CD1c-positive myeloid dendritic cell (primary cell): ENCODE data around the gene BLVRA.

Source experiments
- DNase-seq: peaks from one replicate; pipeline ENCODE4 v3.0.0-alpha.2; 2016; ENCODE audit errors: extremely low spot score

BLVRA gene

DNA sequence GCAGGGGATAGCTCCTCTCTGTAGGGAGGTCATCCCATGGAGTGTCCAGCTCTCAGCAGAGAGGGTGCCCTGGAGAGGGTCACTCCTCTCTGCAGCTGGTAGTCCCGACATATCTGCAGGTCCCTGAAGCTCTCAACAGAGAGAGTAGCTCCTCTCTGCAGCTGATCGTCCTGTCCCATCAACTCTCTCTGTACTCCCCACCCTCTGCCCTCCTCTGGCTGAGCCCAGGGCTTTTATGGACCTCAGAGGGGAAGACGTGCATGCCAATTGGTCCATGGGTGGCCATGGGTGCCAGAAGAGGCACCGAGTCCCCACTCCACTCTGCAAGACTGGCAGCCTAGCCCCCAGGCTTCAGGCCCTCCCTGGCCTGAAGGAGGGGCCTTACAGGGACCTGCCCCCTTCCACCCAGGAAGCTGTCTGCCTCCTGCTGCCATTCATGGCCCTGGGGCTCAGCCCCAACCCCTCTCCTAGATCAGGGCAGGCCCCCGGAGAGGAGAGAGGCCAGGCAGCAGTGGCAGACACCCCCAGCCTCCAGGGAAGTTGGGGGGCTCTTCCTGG is 9.0 kb upstream of the BLVRA start:
- DNase-seq = no peak

GRCh38 chr7:43750016-43750887 is 8.2 kb upstream of the BLVRA start:
- no peak for DNase-seq

DNA sequence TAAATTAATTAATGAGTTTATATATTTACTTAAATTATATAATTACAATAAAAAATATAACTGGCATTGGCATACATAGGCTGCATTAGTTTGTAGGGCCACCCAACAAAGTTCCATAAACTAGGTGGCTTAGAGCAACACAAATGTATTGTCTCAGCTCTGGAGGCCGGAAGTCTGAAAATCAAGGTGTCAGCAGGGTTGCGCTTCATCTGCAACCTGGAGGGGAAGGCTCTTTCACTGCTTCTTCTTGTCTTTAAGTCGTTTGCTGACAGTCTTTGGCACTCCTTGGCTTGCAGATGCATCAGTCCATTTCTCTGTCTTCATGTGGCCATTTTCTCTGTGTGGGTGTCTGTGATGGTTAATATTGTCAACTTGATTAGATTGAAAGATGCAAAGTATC is 6.1 kb upstream of the BLVRA start:
- no peak for DNase-seq

DNA sequence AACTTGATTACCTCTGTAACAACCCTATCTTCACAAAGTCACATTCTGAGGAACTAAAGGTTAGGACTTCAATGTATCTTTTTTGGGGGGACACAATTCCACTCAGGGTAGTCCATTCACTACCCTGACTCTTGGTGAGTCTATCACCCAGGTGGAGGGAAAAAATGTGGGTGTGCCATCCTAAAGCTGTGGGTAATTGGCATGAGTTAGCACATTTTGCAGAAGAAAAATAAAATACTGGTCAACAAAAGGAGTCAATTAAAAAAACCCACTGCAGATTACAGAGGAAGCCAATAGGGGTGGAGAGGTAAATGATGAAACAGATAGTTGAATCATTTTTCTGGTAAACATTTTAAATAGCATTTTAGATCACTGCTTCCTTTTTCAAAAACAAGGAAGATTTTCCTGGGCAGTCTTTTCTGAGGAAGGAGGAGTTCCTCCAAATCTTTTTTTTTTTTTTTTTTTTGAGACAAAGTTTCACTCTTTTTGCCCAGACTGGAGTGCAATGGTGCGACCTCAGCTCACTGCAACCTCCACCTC is 5.1 kb upstream of the BLVRA start:
- DNase-seq = peak; percentile 78

DNA sequence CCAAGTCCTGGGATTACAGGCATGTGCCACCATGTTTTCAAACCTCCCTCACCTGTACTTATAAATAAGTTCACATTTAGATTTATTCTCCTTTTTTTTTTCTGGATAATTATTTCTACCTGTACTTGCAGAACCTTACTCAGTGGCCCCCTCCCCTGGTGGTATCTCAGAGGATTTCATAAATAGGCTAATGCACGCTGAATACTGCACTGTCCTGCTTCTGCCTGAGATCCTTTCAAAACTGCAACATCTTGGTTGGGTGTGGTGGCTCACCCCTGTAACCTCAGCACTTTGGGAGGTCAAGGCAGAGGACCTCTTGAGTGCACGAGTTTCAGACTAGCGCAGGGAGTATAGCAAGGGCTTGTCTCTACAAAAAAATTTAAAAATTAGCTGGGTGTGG is 4.6 kb upstream of the BLVRA start:
- no peak for DNase-seq

DNA sequence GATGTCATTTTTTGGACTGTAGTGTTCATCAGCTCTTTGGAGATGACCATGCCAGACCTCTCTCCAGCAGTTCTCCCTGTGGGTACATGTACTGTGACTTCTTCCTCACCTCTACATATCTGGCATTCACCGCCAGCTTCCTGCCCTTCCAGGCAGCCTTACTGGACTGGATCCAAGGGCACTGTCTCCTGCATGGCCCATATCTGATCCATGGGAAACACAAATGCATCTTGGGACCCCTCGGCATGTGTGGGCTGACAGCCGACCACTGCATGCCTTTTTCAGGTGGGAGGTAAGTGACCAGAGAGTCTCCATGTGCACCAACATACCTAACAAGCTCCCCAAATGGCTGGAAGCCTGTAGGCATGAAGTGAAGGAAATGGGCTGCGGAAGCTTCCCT is 3.9 kb upstream of the BLVRA start:
- no peak for DNase-seq

GRCh38 chr7:43756368-43757072 is 2.0 kb upstream of the BLVRA start:
- DNase-seq = peak; percentile 51

DNA sequence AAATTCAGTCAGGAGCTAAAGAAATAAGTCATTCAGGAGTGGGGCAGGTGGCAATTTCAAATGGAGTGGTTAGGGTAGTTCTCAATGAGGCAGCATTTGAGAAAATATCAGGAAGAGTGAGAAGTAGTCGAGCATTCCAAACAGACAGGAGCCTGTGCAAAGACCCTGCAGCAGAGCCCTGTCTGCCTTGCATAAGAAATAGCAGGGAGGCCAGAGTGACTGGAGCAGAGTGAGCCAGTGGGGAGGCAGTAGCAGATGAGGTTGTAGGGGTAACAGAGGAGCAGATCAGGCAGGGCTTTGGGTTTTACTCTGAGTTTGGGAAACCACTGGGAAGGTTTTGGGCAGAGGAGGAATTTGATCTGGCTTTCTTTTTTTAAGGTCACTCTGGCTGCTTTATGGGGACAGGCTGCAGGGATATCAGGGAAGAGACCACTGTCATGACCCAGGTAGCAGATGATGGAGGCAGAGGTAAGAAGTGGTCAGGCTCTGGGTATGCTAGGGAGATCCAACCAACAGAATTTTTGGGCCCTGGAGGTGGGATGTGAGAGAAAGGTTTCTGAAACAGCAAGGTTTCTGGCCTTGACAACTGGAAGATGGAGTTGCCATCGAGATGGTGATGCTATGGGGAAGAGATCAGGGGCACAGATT is 1.3 kb upstream of the BLVRA start:
- DNase-seq = no peak

DNA sequence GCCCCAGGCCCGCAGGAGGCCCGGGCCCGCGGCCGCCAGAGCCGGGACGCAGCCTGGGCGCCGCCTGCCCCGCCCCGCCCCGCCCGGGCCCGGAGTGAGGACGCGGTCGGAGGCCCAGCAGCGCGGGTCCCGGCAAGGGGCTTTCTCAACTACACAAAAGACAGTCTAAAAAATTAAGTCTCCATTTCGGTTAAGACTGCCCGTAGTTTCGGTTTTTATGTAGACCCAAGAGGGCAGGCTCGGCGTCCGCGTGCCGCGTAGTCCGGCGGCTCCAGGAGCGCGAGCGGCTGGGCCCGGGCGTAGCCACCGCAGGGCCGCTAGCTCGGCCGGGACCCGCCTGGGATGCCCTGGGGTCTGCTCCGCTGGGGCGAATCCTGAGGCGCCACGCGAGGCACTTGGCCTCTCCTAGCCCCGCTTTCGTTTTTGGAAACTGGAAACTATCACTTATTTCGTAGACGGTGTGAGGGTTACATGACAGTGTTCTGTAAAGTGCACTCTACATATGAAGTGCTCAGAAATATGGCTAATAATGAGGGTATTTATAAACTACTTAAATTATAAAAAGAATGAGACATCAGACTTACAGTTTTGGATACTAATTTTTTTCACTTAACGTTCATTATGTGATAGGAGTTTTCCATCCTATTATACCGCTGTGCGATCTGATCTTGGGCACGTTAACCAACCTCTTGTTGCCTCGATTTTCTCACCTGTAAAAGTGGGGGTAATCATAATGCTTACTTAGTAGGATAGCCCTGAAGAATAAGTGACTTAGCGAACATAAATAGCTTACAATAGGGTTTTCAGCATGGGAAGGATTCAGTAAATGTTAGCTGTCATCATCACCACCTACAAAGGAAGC is 573 bp downstream of the BLVRA start:
- peak; percentile 43 for DNase-seq

- no peak for DNase-seq
Observed at GRCh38 chr7:43760861-43761260, 2.4 kb downstream of the BLVRA start.

DNA sequence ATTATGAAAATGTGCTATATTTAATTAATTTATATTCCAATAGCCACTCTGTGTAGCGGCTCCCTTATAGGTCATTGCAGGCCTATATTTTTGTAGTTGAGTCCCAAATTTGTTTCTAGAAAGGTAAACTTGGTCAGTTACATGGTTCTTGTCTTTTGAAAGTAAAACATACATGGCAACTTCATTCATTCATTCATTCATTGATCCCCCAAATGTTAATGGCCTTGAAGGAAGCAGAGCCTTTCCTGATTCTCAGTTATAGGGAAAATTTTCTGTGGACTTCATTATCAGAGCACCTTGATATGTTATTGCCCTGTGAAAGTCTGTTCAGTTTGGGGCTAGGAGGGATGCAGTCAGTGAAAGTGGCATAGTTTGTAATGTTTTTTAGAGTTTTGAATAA is 2.9 kb downstream of the BLVRA start:
- no peak for DNase-seq

DNA sequence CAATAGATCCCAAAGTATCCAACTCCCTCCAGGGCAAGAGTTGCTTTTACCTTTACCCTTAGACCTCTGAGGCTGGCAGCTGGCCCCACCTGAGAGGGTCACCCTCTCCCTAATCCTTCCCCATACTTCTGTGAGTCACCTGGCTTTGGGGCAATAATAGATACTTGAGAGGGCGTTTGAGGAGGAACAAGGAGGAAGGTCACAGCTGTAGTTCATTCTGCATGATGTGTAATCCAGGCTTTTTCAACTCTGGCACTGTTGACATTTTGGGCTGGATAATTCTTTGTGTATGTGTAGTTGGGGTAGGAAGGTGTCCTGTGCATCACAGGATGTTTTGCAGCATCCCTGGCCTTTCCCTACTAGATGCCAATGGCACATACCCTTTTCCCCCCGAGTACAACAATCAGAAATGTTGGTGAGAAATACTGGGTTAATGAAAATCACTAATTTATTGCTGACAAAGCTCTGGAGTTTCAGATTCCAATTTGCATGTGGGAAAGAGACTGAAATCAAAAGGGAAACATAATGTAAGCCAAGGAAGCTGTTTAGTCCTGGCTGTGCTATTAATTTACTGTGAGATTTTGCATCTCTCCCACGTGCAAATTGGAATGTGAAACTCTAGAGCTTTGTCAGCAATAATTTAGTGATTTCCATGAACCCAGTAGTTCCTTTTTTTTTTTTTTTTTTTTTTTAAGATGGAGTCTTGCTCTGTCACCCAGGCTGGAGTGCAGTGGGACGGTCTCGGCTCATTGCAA is 3.6 kb downstream of the BLVRA start:
- DNase-seq = peak; percentile 57

DNA sequence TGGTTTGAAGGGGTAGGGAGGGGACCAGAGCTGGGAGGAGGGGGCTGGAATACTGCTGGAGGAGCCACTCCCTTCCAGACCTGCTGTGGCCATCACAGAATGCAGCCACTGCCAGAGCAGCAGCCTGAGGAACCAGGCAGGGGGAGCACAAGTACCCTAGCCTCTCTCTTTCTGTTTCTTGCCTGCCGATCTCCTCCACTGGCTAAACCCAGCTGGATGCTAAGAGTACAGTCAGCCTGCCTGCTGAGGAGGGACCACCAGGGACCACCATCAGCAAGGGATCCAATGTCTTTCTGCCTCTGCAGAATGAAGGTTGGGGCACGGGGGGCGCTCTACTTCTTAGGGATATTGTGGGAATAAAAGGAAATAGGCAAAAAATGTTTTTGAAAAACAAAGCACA is 4.7 kb downstream of the BLVRA start:
- no peak for DNase-seq

DNA sequence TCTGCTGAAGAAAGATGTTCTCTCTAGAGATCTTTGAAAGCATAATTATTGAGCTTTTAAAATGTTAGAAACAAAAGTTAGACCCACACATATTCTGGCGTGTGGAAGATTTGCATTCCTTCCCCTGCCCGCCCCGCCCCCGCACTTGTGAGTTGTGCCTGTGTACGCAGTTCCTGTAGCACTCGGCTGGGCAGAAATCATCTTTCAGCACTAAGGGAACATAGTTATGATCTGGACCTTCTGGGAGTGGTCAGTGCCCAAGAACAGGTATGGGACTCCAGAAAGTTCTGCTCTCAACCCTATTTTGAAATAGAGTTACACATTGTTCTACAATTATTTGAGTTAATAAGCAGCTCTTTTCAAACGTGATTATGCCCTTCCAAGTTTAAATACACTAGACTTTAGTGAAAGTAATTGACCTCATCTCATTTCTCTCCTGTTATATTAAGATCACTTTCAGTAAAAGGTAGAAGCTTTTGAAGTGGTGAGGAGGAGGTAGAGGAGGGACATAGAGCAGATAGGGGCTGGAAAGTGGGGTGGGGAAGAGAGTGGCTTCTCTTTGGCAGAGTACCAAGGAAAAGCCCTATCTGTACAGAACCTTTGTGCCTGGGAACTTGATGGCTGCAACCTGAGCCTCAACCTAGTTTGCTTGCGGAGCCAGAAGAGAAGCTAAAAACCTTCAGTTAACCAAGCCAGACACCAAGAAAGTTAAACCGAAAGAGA is 5.7 kb downstream of the BLVRA start:
- peak; percentile 86 for DNase-seq

DNA sequence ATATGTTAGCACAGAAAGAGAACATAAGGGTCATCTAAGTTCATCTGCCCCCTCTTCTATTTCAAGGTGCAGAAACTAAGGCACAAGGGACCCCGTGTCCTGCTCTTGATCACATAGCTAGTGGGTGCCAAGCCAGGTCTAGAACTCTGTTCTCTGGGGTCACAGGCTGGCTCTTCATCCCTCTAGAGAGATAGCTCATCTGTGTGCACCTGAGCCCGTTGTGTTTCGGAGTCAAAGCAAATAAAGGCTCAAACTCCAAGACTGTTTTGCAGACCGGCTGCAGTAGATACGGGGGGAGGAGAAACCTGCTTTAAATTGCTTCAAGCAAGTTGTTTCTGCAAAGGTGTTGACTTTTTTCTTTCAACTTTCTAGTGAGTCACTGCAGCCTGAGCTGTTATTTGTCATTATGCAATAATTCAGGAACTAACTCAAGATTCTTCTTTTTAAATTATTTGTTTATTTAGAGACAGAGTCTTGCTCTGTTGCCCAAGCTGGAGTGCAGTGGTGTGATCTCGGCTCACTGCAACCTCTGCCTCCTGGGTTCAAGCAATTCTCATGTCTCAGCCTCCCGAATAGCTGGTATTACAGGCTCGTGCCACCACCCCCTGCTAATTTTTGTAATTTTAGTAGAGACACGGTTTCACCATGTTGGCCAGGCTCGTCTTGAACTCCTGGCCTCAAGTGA is 6.5 kb downstream of the BLVRA start:
- peak; percentile 68 for DNase-seq

DNA sequence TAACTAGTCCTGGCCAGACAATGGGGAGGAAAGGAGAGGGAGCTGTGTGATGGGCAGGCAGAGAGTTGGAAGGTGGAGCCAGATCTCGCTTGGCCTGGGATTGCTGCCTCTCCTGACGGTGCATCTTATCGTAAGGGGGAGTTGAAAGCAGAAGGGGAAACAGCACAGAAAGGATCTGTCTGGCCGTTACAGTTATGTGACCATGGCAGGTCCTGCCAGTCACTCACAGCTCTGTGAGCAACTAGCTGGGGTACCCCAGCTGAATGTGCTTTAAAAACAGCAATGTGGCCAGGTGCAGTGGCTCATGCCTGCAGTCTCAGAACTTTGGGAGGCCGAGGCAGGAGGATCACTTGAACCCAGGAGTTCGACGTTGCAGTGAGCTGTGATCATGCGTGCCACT is 8.1 kb downstream of the BLVRA start:
- no peak for DNase-seq

- DNase-seq = no peak
Observed at GRCh38 chr7:43767311-43767710, 8.8 kb downstream of the BLVRA start.

- DNase-seq = no peak
Observed at GRCh38 chr7:43768201-43768886, 9.9 kb downstream of the BLVRA start.

GRCh38 chr7:43768887-43769272 is 10.4 kb downstream of the BLVRA start:
- DNase-seq = no peak
